ENCODE data around the gene SOX12.

DNA sequence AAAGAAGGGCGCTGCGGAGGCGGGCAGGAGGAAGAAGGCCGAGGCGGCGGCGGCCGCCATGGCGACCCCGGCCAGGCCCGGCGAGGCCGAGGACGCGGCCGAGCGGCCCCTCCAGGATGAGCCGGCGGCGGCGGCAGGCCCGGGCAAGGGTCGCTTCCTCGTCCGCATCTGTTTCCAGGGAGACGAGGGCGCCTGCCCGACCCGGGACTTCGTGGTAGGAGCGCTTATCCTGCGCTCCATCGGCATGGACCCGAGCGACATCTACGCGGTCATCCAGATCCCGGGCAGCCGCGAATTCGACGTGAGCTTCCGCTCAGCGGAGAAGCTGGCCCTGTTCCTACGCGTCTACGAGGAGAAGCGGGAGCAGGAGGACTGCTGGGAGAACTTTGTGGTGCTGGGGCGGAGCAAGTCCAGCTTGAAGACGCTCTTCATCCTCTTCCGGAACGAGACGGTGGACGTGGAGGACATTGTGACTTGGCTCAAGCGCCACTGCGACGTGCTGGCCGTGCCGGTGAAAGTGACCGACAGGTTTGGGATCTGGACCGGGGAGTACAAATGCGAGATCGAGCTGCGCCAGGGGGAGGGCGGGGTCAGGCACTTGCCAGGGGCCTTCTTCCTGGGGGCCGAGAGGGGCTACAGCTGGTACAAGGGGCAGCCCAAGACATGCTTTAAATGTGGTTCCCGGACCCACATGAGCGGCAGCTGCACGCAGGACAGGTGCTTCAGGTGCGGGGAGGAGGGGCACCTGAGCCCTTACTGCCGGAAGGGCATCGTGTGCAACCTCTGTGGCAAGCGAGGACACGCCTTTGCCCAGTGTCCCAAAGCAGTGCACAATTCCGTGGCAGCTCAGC is 27.2 kb upstream of the SOX12 start:
- TF ChIP-seq, protein P1, sequence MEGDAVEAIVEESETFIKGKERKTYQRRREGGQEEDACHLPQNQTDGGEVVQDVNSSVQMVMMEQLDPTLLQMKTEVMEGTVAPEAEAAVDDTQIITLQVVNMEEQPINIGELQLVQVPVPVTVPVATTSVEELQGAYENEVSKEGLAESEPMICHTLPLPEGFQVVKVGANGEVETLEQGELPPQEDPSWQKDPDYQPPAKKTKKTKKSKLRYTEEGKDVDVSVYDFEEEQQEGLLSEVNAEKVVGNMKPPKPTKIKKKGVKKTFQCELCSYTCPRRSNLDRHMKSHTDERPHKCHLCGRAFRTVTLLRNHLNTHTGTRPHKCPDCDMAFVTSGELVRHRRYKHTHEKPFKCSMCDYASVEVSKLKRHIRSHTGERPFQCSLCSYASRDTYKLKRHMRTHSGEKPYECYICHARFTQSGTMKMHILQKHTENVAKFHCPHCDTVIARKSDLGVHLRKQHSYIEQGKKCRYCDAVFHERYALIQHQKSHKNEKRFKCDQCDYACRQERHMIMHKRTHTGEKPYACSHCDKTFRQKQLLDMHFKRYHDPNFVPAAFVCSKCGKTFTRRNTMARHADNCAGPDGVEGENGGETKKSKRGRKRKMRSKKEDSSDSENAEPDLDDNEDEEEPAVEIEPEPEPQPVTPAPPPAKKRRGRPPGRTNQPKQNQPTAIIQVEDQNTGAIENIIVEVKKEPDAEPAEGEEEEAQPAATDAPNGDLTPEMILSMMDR (IDR thresholded peaks at IDR 0.05; ENCODE audit: insufficient read depth, low read length): no peak
- TF ChIP-seq REST (IDR thresholded peaks at IDR 0.05; ENCODE audit: insufficient replicate concordance, low read depth): no peak

Measured in HL-60 (cell line).